Measurements from ENCODE around the gene IL23R.

IL23R gene, protein sequence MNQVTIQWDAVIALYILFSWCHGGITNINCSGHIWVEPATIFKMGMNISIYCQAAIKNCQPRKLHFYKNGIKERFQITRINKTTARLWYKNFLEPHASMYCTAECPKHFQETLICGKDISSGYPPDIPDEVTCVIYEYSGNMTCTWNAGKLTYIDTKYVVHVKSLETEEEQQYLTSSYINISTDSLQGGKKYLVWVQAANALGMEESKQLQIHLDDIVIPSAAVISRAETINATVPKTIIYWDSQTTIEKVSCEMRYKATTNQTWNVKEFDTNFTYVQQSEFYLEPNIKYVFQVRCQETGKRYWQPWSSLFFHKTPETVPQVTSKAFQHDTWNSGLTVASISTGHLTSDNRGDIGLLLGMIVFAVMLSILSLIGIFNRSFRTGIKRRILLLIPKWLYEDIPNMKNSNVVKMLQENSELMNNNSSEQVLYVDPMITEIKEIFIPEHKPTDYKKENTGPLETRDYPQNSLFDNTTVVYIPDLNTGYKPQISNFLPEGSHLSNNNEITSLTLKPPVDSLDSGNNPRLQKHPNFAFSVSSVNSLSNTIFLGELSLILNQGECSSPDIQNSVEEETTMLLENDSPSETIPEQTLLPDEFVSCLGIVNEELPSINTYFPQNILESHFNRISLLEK

DNA sequence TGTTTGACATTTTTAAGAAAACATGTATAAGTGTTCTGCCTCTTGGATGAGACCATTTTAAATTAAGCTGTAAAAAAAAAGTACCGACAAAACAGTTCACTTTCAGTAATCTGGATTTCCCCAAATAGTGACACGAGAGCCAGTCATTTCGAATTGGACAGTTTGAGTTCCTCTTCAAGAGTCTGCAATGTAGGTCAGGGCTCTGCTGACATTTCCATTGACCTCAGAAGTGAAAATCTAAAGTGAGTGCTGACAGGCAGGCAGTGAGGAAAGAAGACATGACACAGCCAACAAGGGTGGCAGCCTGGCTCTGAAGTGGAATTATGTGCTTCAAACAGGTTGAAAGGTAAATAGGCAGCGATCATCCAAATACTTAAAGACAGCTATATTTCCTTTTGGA lies at the start of gene IL23R:
Gene IL23R (plus strand): TSS at position 259 of the 400 bp plus-strand sequence. CDS start 1,667 bp downstream, outside the sequence.
- H3K4me3 ChIP-seq (ENCODE audit: low read length), result no peak within 1 kb of the TSS
- no peaks in the 10 kb centered on the region for H3K36me3 ChIP-seq (ENCODE audit: insufficient read depth, low read depth, low read length)
- no peaks in the 10 kb centered on the region for H3K9me3 ChIP-seq (ENCODE audit: insufficient read depth, low read depth, low read length)
- no peak within 1 kb of the TSS for H3K9ac ChIP-seq (ENCODE audit: low read depth, low read length)
- H3K4me1 ChIP-seq (ENCODE audit: insufficient read depth, low read length), result no peaks in the 10 kb centered on the region
- no peak within 1 kb of the TSS for H3K27ac ChIP-seq (ENCODE audit: low read length)
- H3K27me3 ChIP-seq (ENCODE audit: insufficient read depth, low read length), result no peaks in the 10 kb centered on the region

DNA sequence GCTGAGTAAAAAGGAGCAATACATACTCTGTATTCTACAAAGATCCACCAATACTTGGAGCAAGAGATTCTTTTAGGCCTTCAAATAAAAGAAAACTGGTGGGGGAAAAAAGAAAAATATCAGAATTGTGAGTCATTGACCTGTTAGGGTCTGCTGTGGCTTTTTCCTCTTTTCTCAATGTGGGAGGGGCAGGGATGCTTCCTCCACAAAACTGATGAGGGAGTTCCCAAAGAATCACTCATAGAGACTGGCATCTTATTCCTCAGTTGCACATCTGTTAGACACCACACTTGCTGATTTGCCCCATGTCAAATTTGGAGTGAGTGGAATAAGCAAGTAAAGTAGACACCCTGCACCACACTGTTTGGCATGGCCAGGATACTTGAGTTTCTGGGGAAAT lies 48.1 kb upstream of the IL23R start:
- Histone ChIP-seq H3K27me3 (ENCODE audit: insufficient read depth, low read length) (no peaks in the 10 kb centered on the region), H3K9me3 (ENCODE audit: insufficient read depth, low read depth, low read length) (no peaks in the 10 kb centered on the region; the same call in 1 of the 2 replicates), H3K4me3 (ENCODE audit: low read length) (no peak overlapping the region), H3K36me3 (ENCODE audit: insufficient read depth, low read depth, low read length) (no peaks in the 10 kb centered on the region), H3K4me1 (ENCODE audit: insufficient read depth, low read length) (no peaks in the 10 kb centered on the region), H3K9ac (ENCODE audit: low read depth, low read length) (no peak overlapping the region), H3K27ac (ENCODE audit: low read length) (no peak overlapping the region)

DNA sequence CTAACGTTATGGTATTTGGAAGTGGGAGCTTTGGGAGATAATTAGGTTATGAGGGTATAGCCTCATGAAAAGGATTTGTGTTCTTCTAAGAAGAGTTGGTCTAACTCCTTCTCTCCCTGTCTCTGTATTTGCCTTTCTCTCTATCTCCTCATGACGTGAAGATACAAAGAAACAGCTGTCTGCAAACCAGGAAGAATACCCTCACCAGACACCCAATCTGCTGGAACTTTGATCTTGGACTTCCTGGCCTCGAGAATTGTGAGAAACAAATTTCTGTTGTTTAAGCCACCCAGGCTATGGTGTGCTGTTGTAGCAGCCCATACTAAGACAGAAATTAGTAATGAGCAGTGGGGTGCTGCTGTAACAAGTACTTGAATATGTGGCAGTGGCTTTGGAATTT lies 47.6 kb upstream of the IL23R start:
- Histone ChIP-seq H3K4me3 (ENCODE audit: low read length) (no peak overlapping the region), H3K4me1 (ENCODE audit: insufficient read depth, low read length) (no peaks in the 10 kb centered on the region), H3K36me3 (ENCODE audit: insufficient read depth, low read depth, low read length) (no peaks in the 10 kb centered on the region), H3K27ac (ENCODE audit: low read length) (no peak overlapping the region), H3K9ac (ENCODE audit: low read depth, low read length) (no peak overlapping the region), H3K27me3 (ENCODE audit: insufficient read depth, low read length) (no peaks in the 10 kb centered on the region), H3K9me3 (ENCODE audit: insufficient read depth, low read depth, low read length) (no peaks in the 10 kb centered on the region; the same call in 1 of the 2 replicates)

DNA sequence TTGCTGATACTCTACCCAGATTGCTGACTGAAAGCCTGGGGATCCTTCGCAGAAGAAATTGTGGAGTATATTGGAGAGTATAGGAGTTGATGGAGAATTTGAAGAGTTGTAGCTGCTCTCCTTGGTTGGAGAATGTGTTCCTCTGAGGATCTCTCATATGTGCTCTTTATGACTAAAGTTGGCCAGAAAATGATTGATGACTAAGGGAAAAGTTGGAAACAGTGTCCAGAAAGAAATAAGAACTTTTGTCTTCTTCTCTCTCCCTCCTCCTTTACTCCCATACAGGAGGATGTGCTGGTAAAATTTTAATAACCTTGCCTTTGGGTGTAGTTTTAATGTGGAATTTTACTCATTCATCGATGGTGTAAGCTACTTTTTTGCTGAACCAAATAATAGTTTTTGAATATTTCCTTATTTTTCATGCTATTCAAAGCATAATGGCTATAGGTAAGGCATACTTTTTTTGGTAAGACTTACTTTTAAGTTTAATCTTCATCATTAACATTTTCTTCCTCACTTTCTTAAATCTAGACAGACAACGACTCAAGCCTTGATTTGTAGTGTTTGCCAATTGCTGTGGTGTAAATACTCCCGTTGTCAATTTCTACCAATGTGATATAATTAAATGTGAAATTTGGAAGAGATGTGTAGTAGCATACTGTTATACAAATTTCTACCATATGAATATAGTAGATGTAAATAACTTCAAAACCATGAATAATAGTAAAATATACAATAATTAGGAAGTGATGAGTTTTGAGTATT lies 45.2 kb upstream of the IL23R start:
- H3K9ac ChIP-seq (ENCODE audit: low read depth, low read length), result no peak overlapping the region
- no peak overlapping the region for H3K27ac ChIP-seq (ENCODE audit: low read length)
- no peaks in the 10 kb centered on the region; the same call in 1 of the 2 replicates for H3K9me3 ChIP-seq (ENCODE audit: insufficient read depth, low read depth, low read length)
- no peaks in the 10 kb centered on the region for H3K27me3 ChIP-seq (ENCODE audit: insufficient read depth, low read length)
- no peaks in the 10 kb centered on the region for H3K4me1 ChIP-seq (ENCODE audit: insufficient read depth, low read length)
- H3K36me3 ChIP-seq (ENCODE audit: insufficient read depth, low read depth, low read length), result no peaks in the 10 kb centered on the region
- no peak overlapping the region for H3K4me3 ChIP-seq (ENCODE audit: low read length)

DNA sequence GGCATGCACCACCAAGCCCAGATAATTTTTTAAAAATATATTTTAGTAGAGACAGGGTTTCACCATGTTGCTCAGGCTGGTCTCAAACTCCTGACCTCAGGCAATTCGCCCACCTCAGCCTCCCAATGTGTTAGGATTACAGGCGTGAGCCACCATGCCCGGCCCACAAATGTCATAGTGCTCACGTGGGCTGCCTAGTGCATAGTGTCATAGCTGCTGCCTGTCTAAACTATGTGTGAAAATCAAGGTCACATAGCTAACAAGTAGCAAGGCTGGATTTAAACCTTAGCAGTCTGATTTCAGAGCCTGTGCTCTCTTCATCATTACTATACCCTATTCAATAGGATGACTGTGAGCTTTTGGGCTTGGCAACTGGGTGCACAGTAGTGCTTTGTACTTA lies 41.8 kb upstream of the IL23R start:
- no peak overlapping the region for H3K4me3 ChIP-seq (ENCODE audit: low read length)
- no peak overlapping the region for H3K27ac ChIP-seq (ENCODE audit: low read length)
- no peaks in the 10 kb centered on the region for H3K36me3 ChIP-seq (ENCODE audit: insufficient read depth, low read depth, low read length)
- no peaks in the 10 kb centered on the region for H3K4me1 ChIP-seq (ENCODE audit: insufficient read depth, low read length)
- H3K27me3 ChIP-seq (ENCODE audit: insufficient read depth, low read length), result no peaks in the 10 kb centered on the region
- H3K9me3 ChIP-seq (ENCODE audit: insufficient read depth, low read depth, low read length), result no peaks in the 10 kb centered on the region; the same call in 1 of the 2 replicates
- H3K9ac ChIP-seq (ENCODE audit: low read depth, low read length), result no peak overlapping the region

DNA sequence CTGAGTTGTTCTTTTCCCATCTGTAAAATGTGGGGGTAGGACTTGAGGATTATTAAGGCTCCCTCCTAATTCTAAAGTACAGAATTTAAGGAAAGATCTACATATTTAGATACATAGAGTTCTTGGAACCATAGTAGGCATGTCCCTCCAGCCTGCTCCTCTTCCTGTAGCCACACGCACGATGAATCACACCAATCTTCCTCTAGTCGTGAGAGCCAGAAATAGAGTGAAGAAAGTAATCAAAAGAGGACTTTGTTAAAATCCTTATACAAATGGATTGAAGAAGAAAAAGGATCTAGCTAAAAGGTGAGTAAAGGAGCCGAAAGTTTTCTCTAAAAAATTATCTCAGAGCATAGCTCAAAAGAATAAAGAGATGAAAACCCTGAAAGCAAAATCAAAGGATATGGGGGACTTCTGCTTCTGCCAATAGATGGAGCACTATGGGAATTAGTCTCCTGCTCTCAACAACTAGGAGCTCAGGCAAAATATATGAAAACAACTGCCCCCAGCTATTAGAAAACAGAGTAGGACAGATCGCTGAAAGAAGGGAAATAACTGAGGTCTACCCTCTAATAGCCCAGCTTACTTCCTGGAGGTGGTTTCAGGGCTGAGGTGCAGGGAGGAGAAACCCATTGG lies 40.0 kb upstream of the IL23R start:
- no peak overlapping the region for H3K9ac ChIP-seq (ENCODE audit: low read depth, low read length)
- no peak overlapping the region for H3K27ac ChIP-seq (ENCODE audit: low read length)
- H3K9me3 ChIP-seq (ENCODE audit: insufficient read depth, low read depth, low read length), result no peaks in the 10 kb centered on the region
- H3K4me3 ChIP-seq (ENCODE audit: low read length), result no peak overlapping the region
- no peaks in the 10 kb centered on the region for H3K4me1 ChIP-seq (ENCODE audit: insufficient read depth, low read length)
- no peaks in the 10 kb centered on the region for H3K27me3 ChIP-seq (ENCODE audit: insufficient read depth, low read length)
- H3K36me3 ChIP-seq (ENCODE audit: insufficient read depth, low read depth, low read length), result no peaks in the 10 kb centered on the region

DNA sequence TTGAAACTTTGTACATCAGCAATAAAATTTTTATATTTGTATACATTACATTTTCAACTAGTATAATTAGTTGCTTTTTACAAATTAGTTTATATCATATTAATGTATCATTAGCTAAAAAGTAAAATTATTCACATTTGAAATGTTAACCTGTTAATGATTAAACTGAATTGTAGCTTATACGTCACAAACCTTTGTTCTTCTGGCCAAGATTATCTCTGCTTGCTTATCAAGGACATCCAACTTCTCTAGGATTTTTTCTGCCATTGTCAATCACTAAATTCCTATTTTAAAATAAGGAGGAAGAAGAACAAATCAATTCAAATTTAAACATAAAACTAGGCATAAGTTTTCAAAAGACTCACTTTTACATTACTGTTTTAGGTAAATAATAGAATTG lies 39.3 kb upstream of the IL23R start:
- no peak overlapping the region for H3K27ac ChIP-seq (ENCODE audit: low read length)
- no peaks in the 10 kb centered on the region for H3K27me3 ChIP-seq (ENCODE audit: insufficient read depth, low read length)
- H3K4me1 ChIP-seq (ENCODE audit: insufficient read depth, low read length), result no peaks in the 10 kb centered on the region

DNA sequence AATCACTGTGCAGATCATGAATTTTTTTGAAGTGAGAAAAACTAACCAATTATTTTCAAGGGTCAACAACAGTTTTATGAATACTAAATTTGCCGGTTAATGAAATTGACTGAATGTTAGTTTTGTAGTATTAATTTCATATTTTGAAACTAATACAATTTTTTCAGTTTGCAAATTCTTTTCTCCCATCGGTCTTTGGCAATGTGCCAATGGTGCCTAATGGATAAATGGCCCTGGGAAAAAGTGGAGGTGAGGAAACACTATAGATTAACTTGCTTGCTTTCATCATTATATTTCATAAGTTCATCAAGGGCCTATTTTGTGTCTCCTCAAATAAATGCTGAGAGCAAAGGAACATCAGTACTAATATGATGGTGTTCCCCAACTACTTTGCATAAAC lies 35.6 kb upstream of the IL23R start:
- H3K9ac ChIP-seq (ENCODE audit: low read depth, low read length), result no peak overlapping the region

More for the DNA sequence above, 39.3 kb upstream of the IL23R start:
- Histone ChIP-seq H3K9me3 (ENCODE audit: insufficient read depth, low read depth, low read length) (no peaks in the 10 kb centered on the region), H3K9ac (ENCODE audit: low read depth, low read length) (no peak overlapping the region), H3K4me3 (ENCODE audit: low read length) (no peak overlapping the region), H3K36me3 (ENCODE audit: insufficient read depth, low read depth, low read length) (no peaks in the 10 kb centered on the region)

DNA sequence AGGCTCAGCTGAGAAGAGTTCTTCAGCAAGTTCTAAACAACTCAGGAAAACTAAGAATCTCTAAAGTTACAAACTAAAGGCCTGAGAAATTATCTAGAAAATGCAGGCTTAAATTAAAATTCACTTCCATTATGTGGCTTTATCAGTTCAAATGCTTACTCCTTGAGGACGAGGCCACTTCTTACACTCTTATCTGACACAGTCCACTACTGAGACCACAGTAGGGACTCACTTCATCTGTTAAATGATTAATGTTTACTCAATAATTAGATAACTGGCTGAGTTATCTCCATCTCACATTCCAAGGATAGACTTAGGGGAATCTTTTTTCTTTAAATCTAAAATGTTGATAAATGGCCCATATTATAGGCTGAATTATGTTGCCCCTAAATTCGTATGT lies 33.1 kb upstream of the IL23R start:
- no peaks in the 10 kb centered on the region for H3K27me3 ChIP-seq (ENCODE audit: insufficient read depth, low read length)
- no peak overlapping the region for H3K27ac ChIP-seq (ENCODE audit: low read length)
- H3K36me3 ChIP-seq (ENCODE audit: insufficient read depth, low read depth, low read length), result no peaks in the 10 kb centered on the region
- no peak overlapping the region for H3K9ac ChIP-seq (ENCODE audit: low read depth, low read length)
- H3K4me1 ChIP-seq (ENCODE audit: insufficient read depth, low read length), result peaks cover 9% of the 10 kb centered on the region; the same call in 1 of the 2 replicates
- no peak overlapping the region for H3K4me3 ChIP-seq (ENCODE audit: low read length)
- H3K9me3 ChIP-seq (ENCODE audit: insufficient read depth, low read depth, low read length), result no peaks in the 10 kb centered on the region

More for the DNA sequence above, 35.6 kb upstream of the IL23R start:
- H3K27me3 ChIP-seq (ENCODE audit: insufficient read depth, low read length), result no peaks in the 10 kb centered on the region
- no peaks in the 10 kb centered on the region for H3K4me1 ChIP-seq (ENCODE audit: insufficient read depth, low read length)
- no peak overlapping the region for H3K27ac ChIP-seq (ENCODE audit: low read length)
- no peaks in the 10 kb centered on the region for H3K9me3 ChIP-seq (ENCODE audit: insufficient read depth, low read depth, low read length)
- H3K36me3 ChIP-seq (ENCODE audit: insufficient read depth, low read depth, low read length), result no peaks in the 10 kb centered on the region
- no peak overlapping the region for H3K4me3 ChIP-seq (ENCODE audit: low read length)

DNA sequence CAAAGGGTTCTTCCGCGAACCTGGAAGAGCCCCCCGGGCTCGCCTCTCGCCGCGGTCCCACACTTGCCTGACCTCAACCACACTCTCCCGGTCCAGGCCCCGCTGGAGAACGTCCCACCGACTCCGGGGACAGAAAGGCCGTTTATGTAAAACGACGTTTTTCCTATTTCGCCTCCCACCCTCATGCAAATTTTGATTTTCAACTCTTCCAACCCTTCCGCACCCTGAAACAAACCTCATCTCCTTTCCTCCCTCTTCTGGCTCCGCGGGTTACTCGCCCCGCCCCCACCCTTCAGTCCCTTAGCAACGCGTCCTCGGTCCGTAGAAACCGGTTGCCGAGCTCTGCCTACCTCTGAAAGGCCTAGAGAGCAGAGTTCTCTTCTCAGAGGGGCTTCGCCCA lies 31.6 kb upstream of the IL23R start, which contains the start of gene C1orf141:
Gene C1orf141 (minus strand): TSS at position 276 of the 400 bp plus-strand sequence. CDS start 7,730 bp downstream, outside the sequence.
- H3K36me3 ChIP-seq (ENCODE audit: insufficient read depth, low read depth, low read length), result no peaks in the 10 kb centered on the region
- H3K27me3 ChIP-seq (ENCODE audit: insufficient read depth, low read length), result no peaks in the 10 kb centered on the region
- no peak within 1 kb of the TSS for H3K27ac ChIP-seq (ENCODE audit: low read length)
- peak within 1 kb of the TSS; percentile 34; the same call in 1 of the 2 replicates for H3K4me3 ChIP-seq (ENCODE audit: low read length)
- no peak within 1 kb of the TSS for H3K9ac ChIP-seq (ENCODE audit: low read depth, low read length)
- H3K4me1 ChIP-seq (ENCODE audit: insufficient read depth, low read length), result peaks cover 9% of the 10 kb centered on the region; the same call in 1 of the 2 replicates
- H3K9me3 ChIP-seq (ENCODE audit: insufficient read depth, low read depth, low read length), result no peaks in the 10 kb centered on the region

DNA sequence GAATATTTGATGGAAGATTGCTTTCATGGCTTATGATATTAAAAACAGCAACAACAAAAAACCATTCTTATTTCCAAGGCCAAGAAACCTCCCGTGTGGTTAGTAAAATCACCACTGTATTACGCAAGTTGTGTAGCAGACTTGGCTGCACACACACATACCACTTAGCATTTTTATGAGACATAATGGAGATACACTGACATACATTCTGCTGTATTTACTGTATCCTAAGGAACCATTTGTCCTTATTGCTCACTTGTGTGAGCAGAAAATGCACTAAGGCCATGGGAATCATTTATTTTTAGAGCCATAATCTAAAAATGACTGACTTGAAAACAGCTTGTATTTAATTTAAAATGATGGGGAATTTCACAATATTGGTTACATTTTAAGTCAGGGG lies 30.9 kb upstream of the IL23R start:
- Histone ChIP-seq H3K27me3 (ENCODE audit: insufficient read depth, low read length) (no peaks in the 10 kb centered on the region), H3K27ac (ENCODE audit: low read length) (no peak overlapping the region), H3K4me1 (ENCODE audit: insufficient read depth, low read length) (peaks cover 9% of the 10 kb centered on the region; the same call in 1 of the 2 replicates), H3K9me3 (ENCODE audit: insufficient read depth, low read depth, low read length) (no peaks in the 10 kb centered on the region), H3K4me3 (ENCODE audit: low read length) (peak overlapping the region; percentile 34; the same call in 1 of the 2 replicates), H3K9ac (ENCODE audit: low read depth, low read length) (no peak overlapping the region), H3K36me3 (ENCODE audit: insufficient read depth, low read depth, low read length) (no peaks in the 10 kb centered on the region)
